ENCODE measurements around the gene GNAI3. TPM values are rescaled to one million over a fixed set of nuclear protein-coding genes. Genes with fewer than 3 reads are reported as not detected.

The GNAI3 gene
- total and polyA plus RNA-seq, 10 of the 15 experiments (the other 5 are each of a cell fraction or from before 2014, with no cell fraction given) = 5.9 to 13.8 (median 8.0) TPM

- Histone ChIP-seq H3K4me3 (no peak overlapping the region), H3K9me3 (replicated peaks; ENCODE audit: control insufficient read depth, insufficient read depth, low read length) (no peaks in the 10 kb centered on the region), H3K36me3 (ENCODE audit: control insufficient read depth in 2 of 2, insufficient read depth in 2 of 2, low read length in 1 of 2) (no peaks in the 10 kb centered on the region), H4K20me1 (ENCODE audit: control insufficient read depth, insufficient read depth) (no peaks in the 10 kb centered on the region), H3K4me1 (ENCODE audit: control insufficient read depth, insufficient read depth, low read length) (peaks cover 22% of the 10 kb centered on the region), H3K79me2 (ENCODE audit: control insufficient read depth, insufficient read depth, low read length) (no peaks in the 10 kb centered on the region), H3K9ac (ENCODE audit: control insufficient read depth, insufficient read depth, low read length) (no peak overlapping the region), H3K4me2 (ENCODE audit: control insufficient read depth, insufficient read depth) (no peak overlapping the region), H3K27me3 (replicated peaks in 1 of 2; ENCODE audit: control insufficient read depth in 2 of 2, insufficient read depth in 2 of 2, low read length in 1 of 2) (no peaks in the 10 kb centered on the region), H2AFZ (ENCODE audit: control insufficient read depth, low read depth, low read length) (no peak overlapping the region), H3K27ac (ENCODE audit: control insufficient read depth, insufficient read depth) (no peak overlapping the region)
- no peak for DNase-seq (ENCODE audit: low read depth, low spot score)
- ChIA-PET POLR2A (interaction anchor here (0.6 to 3.2 kb wide), 8 partner anchors 11 to 98 kb away, joined by 3 to 13 read pairs (median 6); partner anchors contain the start of gene GNAI3), SMC1A (ENCODE audit: uncharacterized antibody, unreplicated experiment) (interaction anchor here (0.9 to 9.1 kb wide), 19 partner anchors 8 to 371 kb away, joined by 3 to 117 read pairs (median 8); partner anchors contain the start of genes AHCYL1, AMPD2, EPS8L3 and GNAI3), CTCF (interaction anchor here (0.8 to 10.7 kb wide), 51 partner anchors 9 to 477 kb away, joined by 3 to 299 read pairs (median 6); partner anchors contain the start of genes AHCYL1, AMPD2, GNAI3 and GNAT2), RAD21 (ENCODE audit: unreplicated experiment) (interaction anchor here (0.7 to 7.3 kb wide), 19 partner anchors 10 to 346 kb away, joined by 3 to 106 read pairs (median 9); partner anchors contain the start of genes AHCYL1, AMPD2, ATXN7L2 and GNAI3)
- no TSS peak for BruUV-seq (replicated peaks)
- in situ Hi-C loops (cut with MboI) = no loop called here
- TF ChIP-seq IKZF2 (IDR thresholded peaks at IDR 0.05) = no peak
- no peak for TF ChIP-seq ESRRA (IDR thresholded peaks at IDR 0.05; ENCODE audit: low read length)
- TF ChIP-seq SUZ12 (IDR thresholded peaks at IDR 0.05; ENCODE audit: unreplicated experiment) = no peak
- TF ChIP-seq NFYB (IDR thresholded peaks at IDR 0.05; ENCODE audit: insufficient read depth, low read depth, low read length) = no peak
- no peak for TF ChIP-seq NRF1 (conservative IDR thresholded peaks at IDR 0.05; ENCODE audit: low read depth, low read length)
- TF ChIP-seq PAX8 (IDR thresholded peaks at IDR 0.05) = no peak
- intact Hi-C loops (cut with micrococcal nuclease; ENCODE audit: unreplicated experiment) = no loop called here
- no peak for FAIRE-seq
- 30% methylated on average over 8 of the region's 9 CpGs for WGBS (ENCODE audit: insufficient coverage, insufficient replicate concordance, low lambda C conversion rate, missing lambda C conversion rate)
- ATAC-seq = no peak
Observed at GRCh38 chr1:109639063-109639840, 90.8 kb downstream of the GNAI3 start.
